ENCODE data around the gene DGKE.

Gene DGKE

GRCh38 chr17:56807723-56808122 is 26.2 kb upstream of the DGKE start:
- TF ChIP-seq, protein P1, sequence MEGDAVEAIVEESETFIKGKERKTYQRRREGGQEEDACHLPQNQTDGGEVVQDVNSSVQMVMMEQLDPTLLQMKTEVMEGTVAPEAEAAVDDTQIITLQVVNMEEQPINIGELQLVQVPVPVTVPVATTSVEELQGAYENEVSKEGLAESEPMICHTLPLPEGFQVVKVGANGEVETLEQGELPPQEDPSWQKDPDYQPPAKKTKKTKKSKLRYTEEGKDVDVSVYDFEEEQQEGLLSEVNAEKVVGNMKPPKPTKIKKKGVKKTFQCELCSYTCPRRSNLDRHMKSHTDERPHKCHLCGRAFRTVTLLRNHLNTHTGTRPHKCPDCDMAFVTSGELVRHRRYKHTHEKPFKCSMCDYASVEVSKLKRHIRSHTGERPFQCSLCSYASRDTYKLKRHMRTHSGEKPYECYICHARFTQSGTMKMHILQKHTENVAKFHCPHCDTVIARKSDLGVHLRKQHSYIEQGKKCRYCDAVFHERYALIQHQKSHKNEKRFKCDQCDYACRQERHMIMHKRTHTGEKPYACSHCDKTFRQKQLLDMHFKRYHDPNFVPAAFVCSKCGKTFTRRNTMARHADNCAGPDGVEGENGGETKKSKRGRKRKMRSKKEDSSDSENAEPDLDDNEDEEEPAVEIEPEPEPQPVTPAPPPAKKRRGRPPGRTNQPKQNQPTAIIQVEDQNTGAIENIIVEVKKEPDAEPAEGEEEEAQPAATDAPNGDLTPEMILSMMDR (IDR thresholded peaks at IDR 0.05), result no peak
- TF ChIP-seq ZFX (IDR thresholded peaks at IDR 0.05; ENCODE audit: borderline replicate concordance), result no peak
- H3K27ac ChIP-seq, result no peak overlapping the region

- TF ChIP-seq, protein P1 (IDR thresholded peaks at IDR 0.05), result no peak
- TF ChIP-seq ZFX (IDR thresholded peaks at IDR 0.05; ENCODE audit: borderline replicate concordance), result no peak
Observed at GRCh38 chr17:56808503-56808902, 25.4 kb upstream of the DGKE start.

DNA sequence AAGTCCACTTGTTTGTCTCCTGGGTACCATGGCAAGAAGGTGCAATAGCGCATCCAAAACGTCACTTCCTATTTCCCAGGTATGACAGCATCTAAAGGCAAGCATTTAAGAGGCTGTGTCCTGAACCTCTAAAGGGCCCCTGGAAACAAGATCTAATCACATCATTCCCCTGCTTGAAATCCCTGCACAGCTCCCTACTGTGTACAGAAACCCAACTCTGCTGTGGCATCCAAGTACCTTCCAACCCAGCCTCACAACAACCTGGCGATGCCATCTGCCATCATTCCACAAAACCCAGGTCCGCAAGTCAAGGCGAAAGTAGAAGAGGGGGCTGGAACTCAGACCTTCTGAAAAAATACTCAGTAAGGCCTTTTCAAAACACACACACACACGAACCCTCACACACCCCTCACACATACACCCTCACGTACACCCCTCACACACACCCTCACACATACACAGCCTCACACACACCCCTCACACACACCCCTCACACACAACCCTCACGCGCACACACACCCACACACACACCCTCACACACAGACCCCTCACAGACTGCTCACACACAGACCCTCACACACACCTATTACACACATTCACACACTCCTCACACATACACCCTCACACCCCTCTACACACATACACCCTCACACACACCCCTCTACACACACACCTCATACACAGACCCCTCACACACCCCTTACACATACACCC is 24.7 kb upstream of the DGKE start:
- TF ChIP-seq, protein P1 (IDR thresholded peaks at IDR 0.05), result no peak
- no peak for TF ChIP-seq ZFX (IDR thresholded peaks at IDR 0.05; ENCODE audit: borderline replicate concordance)
- H3K27ac ChIP-seq, result no peak overlapping the region

More at GRCh38 chr17:56808503-56808902, 25.4 kb upstream of the DGKE start:
- no peak overlapping the region for H3K27ac ChIP-seq

- H3K27ac ChIP-seq, result no peak overlapping the region
- no peak for TF ChIP-seq ZFX (IDR thresholded peaks at IDR 0.05; ENCODE audit: borderline replicate concordance)
- TF ChIP-seq, protein P1 (IDR thresholded peaks at IDR 0.05), result no peak
Observed at GRCh38 chr17:56809820-56810179, 24.2 kb upstream of the DGKE start.

DNA sequence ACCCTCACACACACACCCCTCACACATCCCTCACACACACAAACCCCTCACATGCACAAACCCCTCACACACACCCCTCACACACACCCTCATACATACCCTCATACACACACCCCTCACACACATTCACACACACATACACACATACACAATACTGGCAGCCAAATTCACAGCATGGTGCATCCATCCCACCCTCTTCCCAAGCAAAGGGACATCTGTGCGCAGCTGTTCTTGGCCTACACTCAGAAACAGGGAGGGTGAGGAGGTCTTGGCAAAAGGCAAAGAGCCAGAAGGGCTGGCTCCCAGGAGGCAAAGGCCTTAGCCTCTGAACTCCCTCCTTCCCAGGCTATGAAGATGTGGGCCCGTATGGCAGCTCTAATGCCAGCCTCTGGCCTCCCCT is 23.6 kb upstream of the DGKE start:
- no peak for TF ChIP-seq ZFX (IDR thresholded peaks at IDR 0.05; ENCODE audit: borderline replicate concordance)
- TF ChIP-seq, protein P1 (IDR thresholded peaks at IDR 0.05), result no peak

DNA sequence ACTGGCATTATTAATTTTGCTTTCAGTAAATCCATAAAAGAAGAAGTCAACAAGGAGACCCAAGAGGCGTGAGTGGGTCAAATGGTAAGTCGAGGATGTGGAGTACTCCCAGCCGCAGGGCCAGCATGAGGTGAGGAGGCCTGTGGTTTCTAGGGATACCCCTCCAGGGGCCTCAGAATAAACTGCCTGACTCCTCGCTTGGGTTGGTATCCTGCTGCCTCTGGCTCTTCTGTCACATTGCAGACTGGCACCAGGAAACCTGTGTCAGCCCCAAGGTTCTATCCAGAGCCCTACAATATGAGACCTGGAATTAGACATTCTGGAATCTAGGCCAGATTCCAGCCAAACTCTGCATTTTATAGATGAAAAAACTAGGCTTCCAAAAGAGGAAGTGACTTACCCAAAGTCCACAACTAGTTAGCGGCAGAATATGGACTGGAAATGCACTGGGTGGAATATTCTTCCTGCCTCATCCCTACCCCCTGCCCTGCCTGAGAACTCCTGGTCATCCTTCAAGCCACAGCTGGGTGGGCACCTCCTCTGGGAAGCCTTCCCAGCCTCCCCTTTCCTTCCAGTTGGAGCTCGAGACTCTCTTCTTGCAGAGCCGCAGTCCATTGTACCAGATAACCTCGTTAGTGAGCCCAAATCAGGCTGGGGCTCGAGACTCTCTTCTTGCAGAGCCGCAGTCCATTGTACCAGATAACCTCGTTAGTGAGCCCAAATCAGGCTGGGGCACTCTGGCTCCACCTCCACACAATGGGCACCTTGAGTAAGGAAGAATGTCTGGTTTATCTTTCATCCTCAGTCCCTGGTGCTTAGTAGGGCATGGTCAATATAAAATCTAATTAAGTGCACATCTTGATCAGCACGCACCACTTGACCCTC is 22.8 kb upstream of the DGKE start:
- H3K27ac ChIP-seq, result no peak overlapping the region
- TF ChIP-seq ZFX (IDR thresholded peaks at IDR 0.05; ENCODE audit: borderline replicate concordance), result no peak
- TF ChIP-seq, protein P1 (IDR thresholded peaks at IDR 0.05), result no peak

More for the DNA sequence above, 23.6 kb upstream of the DGKE start:
- no peak overlapping the region for H3K27ac ChIP-seq

All from 22Rv1 (cell line).